Measurements from ENCODE around the gene KRTAP4-11.
"Not testable (repeated sequence)": the region's sequence is repeated elsewhere in the genome, so short reads cannot be mapped to it uniquely, and the experiment has no call there.

Gene KRTAP4-11

DNA sequence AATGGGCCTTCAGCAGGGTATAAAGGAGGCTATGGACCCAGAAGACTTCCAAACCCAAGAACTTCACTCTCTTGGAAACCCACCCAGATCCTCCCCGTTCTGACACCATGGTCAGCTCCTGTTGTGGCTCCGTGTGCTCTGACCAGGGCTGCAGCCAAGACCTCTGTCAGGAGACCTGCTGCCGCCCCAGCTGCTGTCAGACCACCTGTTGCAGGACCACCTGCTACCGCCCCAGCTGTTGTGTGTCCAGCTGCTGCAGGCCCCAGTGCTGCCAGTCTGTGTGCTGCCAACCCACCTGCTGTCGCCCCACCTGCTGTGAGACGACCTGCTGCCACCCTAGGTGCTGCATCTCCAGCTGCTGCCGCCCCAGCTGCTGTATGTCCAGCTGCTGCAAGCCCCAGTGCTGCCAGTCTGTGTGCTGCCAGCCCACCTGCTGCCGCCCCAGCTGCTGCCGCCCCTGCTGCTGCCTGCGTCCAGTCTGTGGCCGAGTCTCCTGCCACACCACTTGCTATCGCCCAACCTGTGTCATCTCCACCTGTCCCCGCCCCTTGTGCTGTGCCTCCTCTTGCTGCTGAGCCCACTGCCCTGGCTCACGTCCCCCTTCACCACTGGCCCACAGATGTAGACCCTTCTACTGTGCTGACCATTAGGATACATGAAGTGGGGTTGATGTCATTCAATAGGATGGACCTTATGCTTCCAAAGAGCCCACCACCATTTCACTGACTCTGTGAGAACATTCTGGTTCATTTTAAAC, 33.9 kb downstream of the KRTAP4-11 start, which contains the start of gene KRTAP4-7:
Gene KRTAP4-7, plus strand, starts transcription at position 51 of the 757 bp plus-strand sequence. Its CDS starts 57 bp downstream, at position 108.
- not testable (repeated sequence) for DNase-seq (ENCODE audit: low spot score)

DNA sequence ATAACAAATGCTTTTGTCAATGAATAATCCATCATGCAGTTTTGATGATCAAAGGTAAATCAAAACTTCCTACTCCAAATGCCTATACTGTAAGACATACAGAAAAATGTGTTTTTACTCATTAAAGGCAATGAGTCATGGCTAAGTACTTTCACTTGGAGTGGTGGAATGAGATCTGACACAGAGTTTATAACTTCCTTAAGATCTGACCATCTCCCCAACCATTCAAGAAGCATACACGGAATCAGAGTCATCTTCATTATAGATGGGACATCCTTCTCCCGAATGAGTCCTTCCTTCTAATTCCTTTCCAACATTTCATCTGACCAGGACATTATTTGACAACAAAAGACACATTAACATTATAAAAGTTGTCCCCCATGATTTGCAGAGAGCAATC, 34.7 kb downstream of the KRTAP4-11 start:
- DNase-seq (ENCODE audit: low spot score) = not testable (repeated sequence)

DNA sequence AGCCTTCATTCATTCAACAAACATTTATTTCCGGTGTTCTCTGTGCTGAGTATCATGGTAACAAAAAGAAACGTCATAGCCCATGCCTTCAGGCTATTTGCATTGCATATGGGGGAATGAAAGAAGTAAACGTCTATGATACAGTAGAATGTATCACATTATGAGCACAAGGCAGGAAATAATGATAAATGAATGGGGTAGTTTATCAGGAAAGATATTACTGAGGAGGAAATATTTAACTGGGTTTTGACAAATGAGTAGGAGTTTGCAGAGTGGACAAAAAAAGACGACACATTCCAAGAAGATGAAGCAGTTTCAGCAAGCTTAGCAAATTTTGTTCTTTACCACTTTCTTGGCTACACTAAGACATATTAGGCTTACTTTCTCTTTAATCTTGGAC, 35.5 kb downstream of the KRTAP4-11 start:
- DNase-seq (ENCODE audit: low spot score) = no peak

DNA sequence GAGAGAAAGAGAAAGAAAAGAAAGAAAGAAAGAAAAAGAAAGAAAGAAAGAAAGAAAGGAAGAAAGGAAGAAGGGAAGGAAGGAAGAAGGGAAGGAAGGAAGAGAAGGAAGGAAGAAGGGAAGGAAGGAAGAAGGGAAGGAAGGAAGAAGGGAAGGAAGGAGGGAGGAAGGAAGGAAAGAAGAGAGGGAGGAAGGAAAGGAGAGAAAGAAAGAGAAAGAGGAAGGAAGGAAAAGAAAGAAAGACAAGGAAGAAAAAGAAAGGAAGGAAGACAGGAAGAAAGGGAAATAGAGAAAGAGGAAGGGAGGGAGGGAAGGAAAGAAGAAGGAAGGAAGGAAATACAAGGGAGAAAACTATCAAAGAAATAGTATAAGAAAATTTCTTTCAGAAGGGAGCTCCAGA, 41.4 kb downstream of the KRTAP4-11 start:
- DNase-seq (ENCODE audit: low spot score) = no peak

DNA sequence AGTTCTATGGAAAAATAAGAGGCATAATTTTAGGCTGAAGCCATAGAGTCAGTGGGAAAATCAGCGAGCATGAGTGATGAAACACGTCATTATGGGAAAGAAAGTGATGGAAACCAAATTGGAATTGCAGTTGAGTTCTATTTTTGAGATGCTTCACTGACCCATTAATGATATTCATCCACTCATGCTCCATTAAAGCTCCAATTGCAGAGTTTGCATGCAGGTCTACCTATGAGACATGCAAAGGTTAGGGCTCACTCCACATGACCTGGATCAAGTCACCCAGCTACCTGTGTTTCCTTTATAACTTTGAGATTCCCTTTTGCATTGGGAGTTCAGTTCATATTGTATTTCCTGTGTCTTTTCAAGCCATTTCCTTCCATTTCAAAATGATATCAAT, 44.5 kb downstream of the KRTAP4-11 start:
- DNase-seq (ENCODE audit: low spot score) = no peak

DNA sequence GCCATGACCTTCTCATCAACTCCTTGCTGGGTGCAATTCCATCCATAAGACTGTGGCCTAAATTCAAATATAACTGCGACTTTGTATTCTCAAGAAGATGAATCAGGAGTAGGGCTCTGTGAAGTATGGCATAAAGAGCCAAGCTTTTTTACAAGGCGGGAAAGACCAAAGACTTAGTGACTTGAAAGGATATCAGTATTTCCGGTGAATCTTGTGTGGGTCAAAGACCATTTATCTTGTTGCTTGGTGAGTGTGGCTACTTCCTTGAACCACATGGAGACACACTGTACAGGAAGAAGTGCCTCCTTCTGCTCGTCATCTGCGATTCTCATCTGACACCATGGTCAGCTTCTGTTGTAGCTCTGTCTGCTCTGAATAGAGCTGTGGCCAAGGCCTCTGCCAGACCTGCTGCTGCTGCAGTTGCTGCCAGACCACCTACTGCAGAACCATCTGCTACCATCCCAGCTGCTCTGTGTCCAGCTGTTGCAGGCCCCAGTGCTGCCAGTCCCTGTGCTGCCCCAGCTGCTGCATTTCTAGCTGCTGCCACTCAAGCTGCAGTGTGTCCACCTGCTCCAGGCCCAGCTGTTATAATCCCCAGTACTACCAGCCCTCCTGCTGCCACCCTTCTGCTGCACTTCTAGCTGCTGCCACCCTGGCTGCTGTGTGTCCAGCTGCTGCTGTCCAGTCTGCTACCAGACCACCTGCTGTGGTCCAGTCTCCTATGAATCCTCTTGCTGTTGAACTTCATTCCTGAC, 46.4 kb downstream of the KRTAP4-11 start:
- DNase-seq (ENCODE audit: low spot score) = no peak

DNA sequence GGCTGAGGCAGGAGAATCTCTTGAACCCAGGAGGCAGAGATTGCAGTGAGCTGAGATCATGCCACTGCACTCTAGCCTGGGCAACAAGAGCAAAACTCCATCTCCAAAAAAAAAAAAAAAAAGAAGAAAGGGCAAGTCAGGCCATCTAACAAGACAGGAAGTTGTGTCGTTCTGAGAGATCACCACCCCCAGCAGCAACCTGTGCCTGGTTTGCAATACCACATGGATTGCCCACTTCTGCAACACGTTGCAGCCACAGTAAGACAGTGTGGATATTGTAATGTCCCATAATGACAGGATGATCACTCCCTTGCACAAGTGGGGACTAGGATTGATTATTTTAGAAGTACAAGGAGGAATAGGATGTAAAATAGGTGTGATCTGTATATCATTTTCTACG, 49.1 kb downstream of the KRTAP4-11 start:
- no peak for DNase-seq (ENCODE audit: low spot score)

DNA sequence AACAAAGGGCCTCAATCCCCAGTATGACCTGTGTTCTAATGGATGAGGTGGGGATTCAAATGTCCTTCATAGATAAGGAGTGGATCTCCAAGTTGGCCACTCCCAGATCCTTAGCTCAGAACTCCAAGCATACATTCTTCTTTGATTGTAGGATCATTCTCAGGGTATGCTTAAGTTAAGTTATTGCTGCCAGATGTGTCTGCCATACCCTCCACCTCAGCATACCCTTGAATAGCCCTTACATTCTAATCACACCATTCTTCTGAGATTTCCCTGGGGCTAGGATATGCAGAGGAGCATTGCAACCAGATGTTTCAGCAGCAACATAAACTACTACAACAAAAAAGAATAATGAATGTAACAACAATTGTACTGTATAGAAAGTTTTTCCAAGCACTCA, 50.9 kb downstream of the KRTAP4-11 start:
- no peak for DNase-seq (ENCODE audit: low spot score)
